Liver (tissue), 3 donors: ENCODE data around the gene CELF4.

Source experiments
- HNF4G ChIP-seq: IDR thresholded peaks from 2 replicates; pipeline ENCODE4 v1.6.1; 2016; ENCODE audit warnings: antibody characterized with exemption
- JUND ChIP-seq, 2 donors: IDR thresholded peaks; 2 replicates each; pipeline ENCODE4 v1.6.1; 2016; ENCODE audit warnings: antibody characterized with exemption in 2 of 2
- YY1 ChIP-seq: IDR thresholded peaks from 2 replicates; pipeline ENCODE4 v1.6.1; 2016; ENCODE audit warnings: antibody characterized with exemption, mild to moderate bottlenecking
- TF ChIP-seq, protein P1 (sequence below): fragments of 150-350 bp; IDR thresholded peaks from 2 replicates; pipeline ENCODE4 v1.5.1; 2017; ENCODE audit warnings: improper control_type of control experiment, low read depth, low read length; ENCODE audit not compliant: missing input control
- TF ChIP-seq, protein P2 (sequence below): IDR thresholded peaks from 2 replicates; pipeline ENCODE4 v1.6.1; 2016; ENCODE audit warnings: antibody characterized with exemption
- donor health status: healthy.
- donor health status: healthy.

DNA sequence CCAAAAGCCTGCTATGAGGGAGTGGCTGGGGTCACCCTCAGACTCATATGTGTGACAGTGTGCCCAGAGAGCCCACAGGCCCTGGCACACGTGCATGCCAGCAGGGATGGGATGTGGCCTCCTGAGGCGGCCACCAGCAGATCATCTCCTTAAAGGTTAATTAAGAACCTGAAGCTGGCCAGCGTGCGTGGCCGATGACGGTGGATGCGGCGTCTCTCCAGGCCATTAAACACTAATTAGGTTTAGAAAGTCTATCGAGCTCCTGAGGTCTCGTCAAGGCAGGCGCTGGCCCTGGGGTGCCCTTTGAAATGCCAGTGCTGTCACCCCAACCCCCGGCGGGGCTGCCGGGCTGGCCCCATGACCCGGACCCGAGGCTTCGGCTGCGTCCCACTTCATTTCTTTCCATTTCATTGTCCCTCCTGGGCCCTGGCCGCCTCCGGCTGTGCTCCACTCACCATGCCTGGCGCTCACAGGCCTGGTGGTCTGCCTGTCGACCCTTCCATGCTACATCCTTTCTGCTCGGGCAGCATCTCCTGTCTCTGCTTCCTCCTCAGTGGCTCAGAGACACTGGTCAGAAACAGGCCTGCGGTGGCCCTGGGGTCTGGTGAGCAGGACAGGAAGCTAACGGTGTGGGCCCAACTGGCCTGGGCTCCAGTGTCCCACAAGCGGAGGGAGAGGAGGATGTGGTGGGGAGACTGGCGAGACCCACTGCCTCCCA is 228.9 kb downstream of the CELF4 start:
- TF ChIP-seq, protein P1, sequence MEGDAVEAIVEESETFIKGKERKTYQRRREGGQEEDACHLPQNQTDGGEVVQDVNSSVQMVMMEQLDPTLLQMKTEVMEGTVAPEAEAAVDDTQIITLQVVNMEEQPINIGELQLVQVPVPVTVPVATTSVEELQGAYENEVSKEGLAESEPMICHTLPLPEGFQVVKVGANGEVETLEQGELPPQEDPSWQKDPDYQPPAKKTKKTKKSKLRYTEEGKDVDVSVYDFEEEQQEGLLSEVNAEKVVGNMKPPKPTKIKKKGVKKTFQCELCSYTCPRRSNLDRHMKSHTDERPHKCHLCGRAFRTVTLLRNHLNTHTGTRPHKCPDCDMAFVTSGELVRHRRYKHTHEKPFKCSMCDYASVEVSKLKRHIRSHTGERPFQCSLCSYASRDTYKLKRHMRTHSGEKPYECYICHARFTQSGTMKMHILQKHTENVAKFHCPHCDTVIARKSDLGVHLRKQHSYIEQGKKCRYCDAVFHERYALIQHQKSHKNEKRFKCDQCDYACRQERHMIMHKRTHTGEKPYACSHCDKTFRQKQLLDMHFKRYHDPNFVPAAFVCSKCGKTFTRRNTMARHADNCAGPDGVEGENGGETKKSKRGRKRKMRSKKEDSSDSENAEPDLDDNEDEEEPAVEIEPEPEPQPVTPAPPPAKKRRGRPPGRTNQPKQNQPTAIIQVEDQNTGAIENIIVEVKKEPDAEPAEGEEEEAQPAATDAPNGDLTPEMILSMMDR, result no peak
- TF ChIP-seq JUND (IDR thresholded peaks at IDR 0.05) (no peak), YY1 (no peak), HNF4G (no peak)
- TF ChIP-seq, protein P2, sequence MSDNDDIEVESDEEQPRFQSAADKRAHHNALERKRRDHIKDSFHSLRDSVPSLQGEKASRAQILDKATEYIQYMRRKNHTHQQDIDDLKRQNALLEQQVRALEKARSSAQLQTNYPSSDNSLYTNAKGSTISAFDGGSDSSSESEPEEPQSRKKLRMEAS, result no peak
